GM18517 (cell line): ENCODE results near the gene NSF.
"Not testable (repeated sequence)": the region's sequence is repeated elsewhere in the genome, so short reads cannot be mapped to it uniquely, and the experiment has no call there.

ENCODE experiments used
- ATAC-seq: cut with Tn5 transposase; IDR thresholded peaks from one replicate; pipeline ENCODE4 v1.9.1; 2021; ENCODE audit warnings: mild to moderate bottlenecking, moderate library complexity; ENCODE audit not compliant: unreplicated experiment

NSF gene

DNA sequence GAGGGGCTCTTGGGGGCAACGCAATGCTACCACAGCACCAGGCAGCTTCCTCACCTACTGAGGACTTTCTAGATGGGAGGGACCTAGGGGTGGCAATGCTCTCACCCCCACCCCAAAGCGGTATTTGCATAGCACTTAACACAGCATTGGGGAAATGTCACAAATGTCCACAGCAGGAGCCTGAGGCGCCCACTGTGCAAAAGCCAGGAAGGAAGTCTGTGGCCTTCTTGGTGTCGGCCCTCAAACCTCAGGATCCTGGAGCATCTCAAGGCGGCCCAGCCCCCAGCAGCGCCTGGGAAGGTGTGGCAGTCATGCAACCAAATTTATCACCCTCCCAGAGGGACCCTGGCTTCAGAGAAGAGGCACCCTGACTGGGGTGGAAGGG is 182.7 kb downstream of the NSF start:
- no peak for ATAC-seq

DNA sequence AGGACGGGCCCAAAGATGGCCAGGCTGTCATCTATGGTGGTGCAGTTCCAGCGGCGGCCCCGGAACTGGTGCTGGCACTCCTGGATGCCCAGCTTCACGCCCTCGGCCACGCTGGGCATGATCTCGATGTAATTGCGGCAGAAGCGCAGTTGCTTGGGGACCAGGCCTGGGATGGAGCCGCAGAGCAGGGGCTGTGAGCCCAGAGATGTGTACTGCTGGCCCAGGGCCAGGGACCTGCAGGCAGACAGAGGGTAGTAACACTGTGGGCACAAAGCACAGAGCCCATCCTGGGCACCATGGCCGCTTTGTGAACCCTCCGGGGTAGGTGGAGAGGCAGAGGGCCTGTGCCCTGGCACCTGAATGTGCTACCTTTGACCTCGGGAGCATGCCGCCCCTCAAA is 183.2 kb downstream of the NSF start:
- no peak for ATAC-seq

DNA sequence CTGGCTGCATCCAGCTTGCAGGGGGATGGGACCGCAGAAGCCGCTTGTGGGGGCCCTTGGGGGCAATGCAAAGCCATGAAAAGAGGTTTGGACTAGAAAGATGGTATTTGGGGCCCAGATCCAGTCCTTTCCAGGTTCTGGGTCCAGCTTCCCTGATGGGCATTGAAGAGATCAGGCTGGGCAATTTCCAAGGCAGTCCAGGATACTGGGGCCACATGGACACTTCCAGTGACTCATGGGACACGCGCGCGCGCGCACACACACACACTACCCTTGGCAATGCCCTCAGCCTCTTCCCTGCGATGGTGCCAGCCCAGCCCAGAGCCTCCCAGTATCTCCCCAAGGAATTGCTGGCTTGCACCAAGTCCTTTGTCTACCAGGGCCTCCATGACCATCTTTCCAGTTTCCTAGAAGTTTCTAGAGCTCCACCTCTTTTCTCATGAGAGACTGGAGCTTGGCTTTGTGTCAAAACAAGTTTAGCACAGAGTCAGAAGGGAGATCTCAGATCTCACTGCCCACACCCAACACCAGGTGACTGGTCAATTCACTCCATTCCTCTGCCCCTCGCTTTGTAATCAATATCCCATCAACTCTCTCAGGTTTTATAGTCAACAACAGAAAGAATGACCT is 183.8 kb downstream of the NSF start:
- no peak for ATAC-seq

GRCh38 chr17:46776298-46777005 is 186.0 kb downstream of the NSF start:
- no peak for ATAC-seq

- ATAC-seq = no peak
These were observed 187.8 kb downstream of the NSF start for GRCh38 chr17:46777943-46778915.

- ATAC-seq = no peak
These were observed 189.5 kb downstream of the NSF start for GRCh38 chr17:46780003-46780373.

DNA sequence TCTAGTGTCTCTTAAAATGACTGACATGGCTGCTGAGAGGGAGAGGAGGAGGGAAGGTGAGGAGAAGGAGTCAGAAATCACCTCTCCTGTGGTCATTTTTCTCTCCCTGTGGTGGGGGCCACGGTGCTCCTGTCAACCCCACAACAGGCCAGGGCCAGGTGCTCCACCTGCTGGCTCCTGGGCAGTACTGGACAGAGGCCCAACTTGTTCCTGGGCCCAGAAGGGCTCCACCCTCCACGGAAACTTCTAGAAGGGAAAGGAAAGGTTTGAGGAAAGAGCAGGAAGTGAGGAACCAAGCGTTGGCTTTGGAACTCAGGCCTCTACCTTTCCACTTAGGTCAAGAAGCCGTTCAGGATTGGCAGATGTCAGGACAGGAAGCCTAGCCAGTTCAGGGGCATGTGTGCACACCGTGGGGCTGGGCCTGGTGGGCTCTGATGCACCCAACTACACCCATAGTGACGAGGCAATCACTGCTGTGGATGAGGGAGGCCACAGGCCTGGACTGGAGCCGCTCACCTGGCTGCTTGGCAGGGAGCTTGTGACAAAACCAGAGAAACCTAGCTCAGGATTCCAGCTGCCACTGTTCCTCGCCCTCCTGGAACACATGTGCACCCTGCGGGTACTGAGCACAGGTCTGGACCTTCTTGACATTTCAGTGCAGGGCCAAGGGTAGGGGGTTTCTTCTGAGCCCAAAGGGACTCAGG is 191.9 kb downstream of the NSF start:
- ATAC-seq = no peak

DNA sequence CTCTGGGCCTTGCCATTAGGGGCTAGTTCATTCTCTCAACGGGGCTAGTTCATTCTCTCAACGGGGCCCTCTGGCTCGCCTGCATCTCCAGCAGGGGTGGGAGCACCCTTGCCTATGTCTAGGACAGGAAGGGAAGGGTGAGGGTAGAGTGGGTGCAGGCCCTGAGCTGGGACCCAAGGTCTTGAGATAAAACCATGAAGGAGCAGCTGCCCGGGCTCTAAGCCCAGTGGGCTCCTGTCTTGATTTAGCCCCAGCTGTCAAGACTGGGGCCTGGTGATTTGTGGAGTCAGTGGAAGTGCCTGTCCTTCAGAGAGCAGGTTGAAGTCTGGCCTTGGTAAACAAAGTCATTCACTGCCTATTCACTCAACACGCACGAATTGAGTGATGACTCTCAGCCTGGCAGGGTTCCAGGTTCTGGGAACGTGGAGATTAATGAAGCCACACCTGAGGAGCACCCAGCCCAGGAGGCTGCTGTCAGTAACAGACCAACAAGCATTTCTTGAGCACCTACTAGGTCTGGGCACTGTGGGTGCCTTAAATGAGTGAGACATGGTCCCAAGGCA is 192.6 kb downstream of the NSF start:
- ATAC-seq = no peak

DNA sequence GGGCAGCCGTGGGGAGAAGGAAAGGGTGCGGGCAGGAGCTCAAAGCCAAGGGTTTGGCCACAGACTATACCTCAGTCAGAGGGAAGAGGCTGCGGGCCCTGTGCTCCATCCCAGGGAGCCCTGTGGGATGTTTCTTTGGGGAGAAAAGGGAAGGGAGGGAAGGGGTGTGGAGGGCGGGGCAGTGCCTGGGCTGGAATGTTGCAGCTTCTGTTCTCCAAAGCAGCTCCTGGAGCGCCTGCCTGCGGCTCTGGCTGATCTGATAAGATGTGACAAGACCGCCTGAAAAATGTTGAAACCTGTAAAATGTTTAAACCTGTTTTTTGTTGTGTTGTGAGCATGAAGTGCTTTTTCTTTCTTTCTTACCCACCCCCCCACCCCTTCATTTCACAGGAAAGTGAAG is 195.2 kb downstream of the NSF start:
- ATAC-seq = no peak

- ATAC-seq = no peak
These were observed 197.0 kb downstream of the NSF start for GRCh38 chr17:46787478-46787877.

DNA sequence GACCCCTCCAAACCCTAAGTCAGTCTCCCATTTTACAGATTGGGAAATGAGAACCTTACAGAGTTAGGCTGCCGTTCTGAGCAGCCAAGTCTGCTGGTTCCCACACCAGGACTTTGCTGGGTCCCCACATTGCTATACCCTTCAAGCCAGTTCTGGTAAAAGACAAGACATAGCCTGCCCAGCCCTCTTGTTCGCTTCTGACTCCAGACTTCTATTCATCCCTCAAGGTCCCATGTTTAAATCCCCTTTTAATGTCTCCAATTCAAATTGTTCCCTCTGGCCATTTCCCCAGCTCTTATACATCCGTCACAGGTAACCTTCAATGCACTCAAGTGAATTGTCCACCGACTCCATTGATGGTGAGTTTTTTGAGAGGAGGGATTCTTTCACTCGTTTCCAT is 197.8 kb downstream of the NSF start:
- no peak for ATAC-seq

- ATAC-seq = no peak
These were observed 198.3 kb downstream of the NSF start for GRCh38 chr17:46788796-46789195.

- ATAC-seq = no peak
These were observed 199.1 kb downstream of the NSF start for GRCh38 chr17:46789610-46790009.

GRCh38 chr17:46790216-46790615 is 199.7 kb downstream of the NSF start:
- no peak for ATAC-seq

DNA sequence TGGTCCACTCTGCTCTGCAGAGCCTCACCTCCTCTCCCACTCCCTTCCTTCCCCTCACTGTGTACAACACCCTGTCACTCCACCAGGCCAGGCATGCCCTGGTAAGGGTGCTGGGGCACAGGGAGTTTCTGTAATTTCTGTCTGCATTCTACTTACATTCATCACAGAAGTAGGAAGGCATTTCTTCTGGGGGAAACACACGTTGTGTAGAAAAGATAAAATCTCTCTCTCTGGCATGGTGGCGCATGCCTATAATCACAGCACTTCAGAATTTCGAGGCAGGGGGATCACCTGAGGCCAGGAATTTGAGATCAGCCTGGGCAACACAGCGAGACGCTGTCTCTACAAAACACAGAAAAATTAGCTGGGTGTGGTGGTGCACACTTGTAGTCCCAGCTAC is 201.1 kb downstream of the NSF start:
- ATAC-seq = no peak

GRCh38 chr17:46792071-46792470 is 201.6 kb downstream of the NSF start:
- no peak for ATAC-seq

- not testable (repeated sequence) for ATAC-seq
These were observed 202.6 kb downstream of the NSF start for GRCh38 chr17:46793023-46793422.

GRCh38 chr17:46793541-46793940 is 203.1 kb downstream of the NSF start:
- ATAC-seq = no peak

GRCh38 chr17:46794318-46794717 is 203.8 kb downstream of the NSF start:
- no peak for ATAC-seq

- ATAC-seq = no peak
These were observed 205.0 kb downstream of the NSF start for GRCh38 chr17:46795379-46795952.
